HG03521 (cell line): ENCODE results near the gene ROGDI.
"Not testable (repeated sequence)": the region's sequence is repeated elsewhere in the genome, so short reads cannot be mapped to it uniquely, and the experiment has no call there.

ENCODE experiments used
- ATAC-seq: cut with Tn5 transposase; IDR thresholded peaks from one replicate; pipeline ENCODE4 v1.9.1; 2021; ENCODE audit warnings: mild to moderate bottlenecking, moderate library complexity; ENCODE audit not compliant: unreplicated experiment

The ROGDI gene

DNA sequence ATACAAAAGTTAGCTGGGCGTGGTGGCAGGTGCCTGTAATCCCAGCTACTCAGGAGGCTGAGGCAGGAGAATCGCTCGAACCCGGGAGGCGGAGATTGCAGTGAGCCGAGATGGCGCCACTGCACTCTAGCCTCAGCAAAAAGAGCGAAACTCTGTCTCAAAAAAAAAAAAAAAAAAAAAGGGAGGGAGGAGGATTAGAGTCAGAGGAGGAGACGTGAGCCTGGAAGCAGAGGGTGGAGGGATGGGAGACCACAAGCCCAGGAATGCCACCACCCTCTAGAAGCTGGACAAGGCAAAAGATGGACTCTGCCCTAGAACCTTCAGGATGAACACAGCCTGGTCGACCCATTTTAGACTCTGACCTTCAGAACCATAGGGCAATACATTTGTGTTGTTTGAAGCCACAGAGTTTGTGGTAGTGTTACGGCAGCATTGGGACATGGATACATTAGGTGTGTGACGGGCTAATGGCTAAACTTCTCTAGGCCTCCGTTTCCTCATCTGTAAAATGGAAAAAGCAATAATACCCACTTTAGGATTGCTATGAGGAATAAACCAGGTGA lies 9.4 kb downstream of the ROGDI start:
- no peak for ATAC-seq

DNA sequence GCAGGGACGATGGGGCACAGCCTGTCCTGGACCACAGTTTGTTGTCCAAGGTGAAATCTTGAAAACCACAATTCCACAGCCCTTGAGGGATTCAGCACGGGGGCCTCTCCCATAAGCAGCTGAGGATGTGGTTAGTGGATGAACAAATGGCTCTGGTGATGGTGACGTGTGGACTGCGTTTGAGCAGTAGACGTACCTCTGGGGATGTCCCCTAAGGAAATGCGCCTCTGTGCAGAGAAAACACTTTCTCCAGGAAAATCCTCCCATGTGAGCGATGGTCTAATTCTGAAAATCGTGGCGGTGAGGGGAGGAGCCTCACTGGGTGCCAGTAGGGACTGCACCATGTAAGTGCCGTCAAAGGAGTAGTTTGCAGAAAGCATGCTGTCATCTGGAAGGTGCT lies 11.6 kb downstream of the ROGDI start:
- no peak for ATAC-seq

GRCh38 chr16:4790261-4790660 lies 12.2 kb downstream of the ROGDI start:
- no peak for ATAC-seq

GRCh38 chr16:4788910-4789309 lies 13.5 kb downstream of the ROGDI start:
- no peak for ATAC-seq

DNA sequence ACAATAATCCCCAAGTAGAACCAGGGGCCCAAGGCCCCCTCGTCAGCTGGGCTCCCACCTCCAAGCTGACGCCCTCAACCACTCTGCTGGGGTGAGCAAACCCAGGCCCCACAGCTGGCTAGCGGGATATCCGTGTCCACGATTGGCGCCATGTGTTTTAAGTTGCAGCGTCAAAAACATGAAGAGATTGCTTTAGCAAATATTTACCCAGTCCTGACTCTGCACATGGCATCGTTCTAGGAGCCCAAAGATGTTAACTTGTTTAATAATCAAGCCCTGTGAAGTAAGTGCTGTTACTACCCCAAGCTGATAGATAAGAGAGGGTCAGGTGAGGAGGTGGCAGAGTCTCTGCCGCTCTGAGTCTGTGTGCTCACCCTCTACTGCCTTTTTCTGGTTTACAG lies 13.9 kb downstream of the ROGDI start:
- no peak for ATAC-seq

DNA sequence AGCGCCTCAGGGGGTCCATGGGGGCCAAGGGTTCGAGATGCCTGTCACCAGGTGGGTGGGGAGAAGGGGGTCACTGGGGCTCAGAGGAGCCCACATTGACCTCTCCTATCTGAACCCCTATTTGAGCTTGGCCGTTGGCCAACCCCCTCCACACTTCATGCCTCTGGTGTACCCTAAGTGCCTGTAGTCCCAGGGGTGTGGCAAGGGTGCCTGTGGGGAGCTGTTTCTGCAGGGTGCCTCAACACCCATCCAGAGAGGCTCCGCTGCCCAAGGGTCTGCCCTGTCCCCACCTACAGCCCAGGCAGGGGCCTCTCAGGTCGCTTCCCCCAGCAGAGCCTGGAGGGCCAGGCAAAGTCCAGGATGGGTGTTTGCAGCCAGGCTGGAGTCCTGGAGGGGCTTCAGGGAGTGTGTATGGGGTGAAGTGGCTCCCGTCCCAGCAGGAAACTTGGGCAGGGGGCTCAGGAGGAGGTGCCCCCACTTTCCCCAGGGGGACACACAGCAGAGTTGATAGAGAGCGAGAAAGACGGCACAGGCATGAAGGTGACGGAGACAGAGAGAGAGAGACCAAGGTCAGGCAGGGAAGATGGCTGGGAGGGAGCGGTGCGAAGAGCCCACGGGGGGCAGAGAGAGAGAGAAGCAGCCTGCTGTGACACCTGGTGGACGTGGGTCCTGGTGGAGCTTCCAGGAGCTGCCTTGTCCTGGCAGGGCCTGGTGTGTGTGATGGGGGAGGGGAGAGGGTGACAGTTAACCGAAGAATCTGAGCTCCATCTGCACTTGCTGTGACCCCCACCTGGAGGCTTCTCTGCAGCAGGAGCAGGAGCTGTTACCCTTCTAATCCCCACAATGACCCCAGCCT lies 14.6 kb downstream of the ROGDI start, which contains the start of gene SEPTIN12:
Gene SEPTIN12, minus strand, starts transcription at position 719 of the 856 bp plus-strand sequence. Its CDS starts 700 bp downstream, at position 19.
- ATAC-seq, result no peak

DNA sequence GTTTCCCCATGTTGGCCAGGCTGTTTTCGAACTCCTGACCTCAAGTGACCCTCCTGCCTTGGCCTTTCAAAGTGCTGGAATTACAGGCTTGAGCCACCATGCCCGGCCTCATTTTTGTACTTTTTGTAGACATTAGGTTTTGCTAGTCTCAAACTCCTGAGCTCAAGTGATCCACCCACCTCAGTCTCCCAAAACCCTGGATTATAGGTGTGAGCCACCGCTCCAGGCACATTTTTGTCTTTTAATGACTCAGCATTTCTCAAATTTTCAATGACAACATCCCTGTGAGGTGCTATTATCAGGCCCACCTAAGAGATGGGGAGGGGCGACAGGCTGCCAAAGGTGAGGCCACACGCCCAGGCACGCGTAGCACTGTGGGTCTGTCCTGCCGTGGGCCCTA lies 15.4 kb downstream of the ROGDI start:
- ATAC-seq, result no peak

- no peak for ATAC-seq
These were observed 16.5 kb downstream of the ROGDI start for GRCh38 chr16:4785758-4786433.

- ATAC-seq, result not testable (repeated sequence)
These were observed 17.9 kb downstream of the ROGDI start for GRCh38 chr16:4784444-4784987.

GRCh38 chr16:4783951-4784336 lies 18.5 kb downstream of the ROGDI start:
- ATAC-seq, result no peak

DNA sequence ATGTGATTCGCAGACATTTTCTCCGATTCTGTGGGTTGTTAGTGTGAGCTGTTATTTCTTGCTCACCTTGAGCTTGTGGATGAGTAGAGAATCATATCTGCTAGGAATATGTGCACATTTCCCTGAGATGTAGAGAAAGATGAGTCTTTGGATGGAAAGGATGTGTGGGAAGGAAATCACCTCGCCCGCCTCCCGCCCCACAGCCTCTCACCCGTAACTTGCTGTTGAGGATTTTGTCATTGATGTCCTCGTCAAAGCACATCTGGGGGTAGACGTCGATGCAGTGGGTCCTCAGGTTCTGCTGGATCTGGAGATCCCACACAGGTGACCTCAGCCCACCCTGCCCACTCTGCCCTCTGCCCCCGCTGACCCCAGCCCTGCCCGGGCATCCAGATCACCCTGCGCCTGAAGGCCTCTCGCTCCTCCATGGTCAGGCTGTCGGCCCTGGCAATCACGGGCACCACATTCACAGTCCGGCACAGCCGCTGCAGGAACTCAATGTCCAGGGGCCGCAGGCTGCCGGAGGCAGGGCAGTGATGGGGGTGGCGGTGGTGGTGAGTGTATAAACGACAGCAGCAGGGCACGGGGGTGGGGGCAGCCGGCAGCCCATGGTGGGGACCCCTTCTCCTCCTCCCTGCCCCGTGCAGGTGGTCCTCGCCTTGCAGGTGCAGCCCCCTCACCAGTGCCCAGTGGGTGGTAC lies 19.0 kb downstream of the ROGDI start:
- no peak for ATAC-seq

DNA sequence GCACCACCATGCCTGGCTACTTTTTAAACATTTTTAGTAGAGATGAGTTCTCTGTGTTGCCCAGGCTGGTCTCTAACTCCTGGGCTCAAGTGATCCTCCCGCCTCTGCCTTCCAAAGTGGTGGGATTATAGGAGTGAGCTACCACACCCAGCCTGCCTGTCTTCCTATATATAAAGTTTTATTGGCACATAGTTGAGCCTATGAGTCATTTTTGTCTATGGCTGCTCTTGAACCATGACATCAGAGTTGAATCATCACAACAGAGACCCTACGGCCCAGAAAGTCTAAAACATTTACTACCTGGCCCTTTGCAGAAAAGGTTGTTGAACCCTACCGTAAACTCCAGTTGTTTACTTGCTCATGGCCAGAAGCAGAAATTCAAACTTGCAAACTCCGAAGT lies 22.2 kb downstream of the ROGDI start:
- no peak for ATAC-seq

- no peak for ATAC-seq
These were observed 24.4 kb downstream of the ROGDI start for GRCh38 chr16:4778050-4778392.

DNA sequence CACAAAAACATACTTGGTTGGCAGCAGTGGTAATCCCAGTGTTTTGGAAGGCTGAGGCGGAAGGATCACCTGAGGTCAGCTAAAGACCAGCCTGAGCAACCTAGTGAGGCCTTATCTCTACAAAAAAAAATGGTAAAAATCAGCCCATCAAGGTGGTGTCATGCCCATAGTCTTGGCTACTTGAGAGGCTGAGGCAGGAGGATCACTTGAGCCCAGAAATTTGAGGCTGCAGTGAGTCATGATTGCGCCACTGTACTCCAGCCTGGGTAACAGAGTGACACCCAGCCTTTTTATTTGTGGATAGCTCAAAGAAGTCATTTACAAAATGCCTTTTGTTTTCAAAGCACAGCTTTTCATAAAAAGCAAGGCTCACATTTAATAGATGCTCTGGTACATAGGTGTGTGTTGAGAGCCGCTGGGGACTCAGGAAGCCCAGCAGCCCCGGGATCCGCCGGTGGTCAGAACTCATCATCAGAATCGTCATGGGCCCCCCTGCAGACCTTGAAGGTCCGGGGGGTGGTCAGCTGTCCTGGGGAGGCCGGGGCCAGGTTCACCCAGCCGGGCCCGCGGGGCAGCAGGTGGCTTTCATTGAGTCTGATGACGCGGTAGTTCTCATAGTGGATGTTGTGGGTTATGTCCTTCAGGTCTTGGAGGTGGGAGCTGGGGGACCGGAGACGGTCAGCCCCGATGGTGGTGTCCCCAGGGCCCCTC lies 24.9 kb downstream of the ROGDI start:
- ATAC-seq, result no peak

DNA sequence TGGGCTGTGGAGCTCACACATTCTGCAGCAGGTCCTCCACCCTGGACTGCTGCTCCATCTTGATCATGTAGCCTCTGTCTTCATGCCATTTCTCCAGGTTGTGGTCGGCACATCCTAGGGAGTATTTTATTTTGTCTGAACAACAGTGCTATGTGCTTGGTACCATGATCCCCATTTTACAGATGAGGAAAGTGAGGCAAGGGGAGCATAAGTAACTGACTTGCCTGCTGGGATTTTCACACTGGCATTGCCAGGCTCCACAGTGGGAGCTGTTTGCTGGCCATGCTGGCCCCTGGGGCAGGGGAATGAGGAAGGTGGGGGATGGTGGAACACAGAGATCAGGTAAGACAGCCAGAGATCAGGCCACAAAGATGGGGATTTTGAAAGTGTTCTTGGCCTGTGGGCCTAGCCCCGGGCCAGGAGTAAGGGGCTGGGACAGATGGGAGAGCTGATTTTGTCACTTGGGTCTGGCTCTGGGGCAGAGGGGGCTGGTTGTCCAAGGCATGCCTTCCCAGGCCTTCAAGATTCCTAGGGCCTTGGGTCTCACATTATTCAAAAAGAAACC lies 26.2 kb downstream of the ROGDI start:
- no peak for ATAC-seq

DNA sequence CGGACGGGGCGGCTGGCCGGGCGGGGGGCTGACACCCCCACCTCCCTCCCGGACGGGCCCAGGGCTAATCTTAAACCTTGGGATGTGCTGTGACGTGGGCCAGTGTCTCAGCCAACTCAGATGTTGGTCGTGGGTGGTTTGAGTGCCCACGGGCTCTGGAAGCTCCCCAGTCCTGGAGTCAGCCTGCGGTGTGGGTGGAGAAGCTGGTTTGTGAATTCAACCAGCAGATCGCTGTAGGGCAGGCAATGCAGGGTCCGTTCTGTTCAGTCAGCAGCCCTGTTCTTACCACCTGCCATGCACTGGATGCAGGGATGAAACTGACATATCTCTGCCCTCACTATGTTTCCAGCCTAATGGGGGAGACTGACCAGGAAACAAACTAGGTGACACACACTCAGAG lies 27.4 kb downstream of the ROGDI start:
- ATAC-seq, result no peak

- no peak for ATAC-seq
These were observed 30.1 kb downstream of the ROGDI start for GRCh38 chr16:4772351-4772750.

DNA sequence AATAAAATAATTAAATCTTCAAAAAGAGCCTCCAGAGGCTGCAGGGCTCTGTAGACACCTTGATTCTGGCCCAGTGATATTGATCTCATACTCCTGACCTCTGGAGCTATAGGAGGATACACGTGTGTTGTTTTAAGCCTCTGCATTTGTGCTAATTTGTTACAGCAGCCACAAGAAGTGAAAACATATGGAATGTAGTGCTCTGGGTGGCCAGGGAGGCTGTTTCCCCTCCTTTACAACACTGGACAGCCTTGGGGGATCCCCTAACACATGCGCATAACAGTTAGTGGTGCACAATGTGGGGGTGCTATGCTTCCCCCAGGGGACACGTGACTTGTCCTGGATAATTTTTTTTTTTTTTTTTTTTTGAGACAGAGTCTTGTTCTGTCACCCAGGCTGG lies 30.8 kb downstream of the ROGDI start:
- no peak for ATAC-seq

DNA sequence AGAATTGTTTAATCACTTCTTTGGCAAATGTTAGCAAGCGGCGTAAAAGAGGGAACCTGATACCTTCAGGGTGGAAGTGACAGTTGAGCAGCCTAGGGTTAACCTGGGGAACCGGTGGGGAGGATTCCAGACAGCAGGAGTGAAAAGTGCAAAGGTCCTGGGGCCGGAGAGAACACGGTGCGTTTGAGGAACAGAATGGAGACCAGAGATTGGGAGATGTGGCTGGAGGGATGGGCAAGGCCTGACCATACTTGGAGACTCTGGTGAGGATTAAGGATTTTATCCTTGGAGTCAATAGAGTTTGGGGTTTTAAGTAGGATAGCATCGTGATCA lies 33.2 kb downstream of the ROGDI start:
- ATAC-seq, result no peak

DNA sequence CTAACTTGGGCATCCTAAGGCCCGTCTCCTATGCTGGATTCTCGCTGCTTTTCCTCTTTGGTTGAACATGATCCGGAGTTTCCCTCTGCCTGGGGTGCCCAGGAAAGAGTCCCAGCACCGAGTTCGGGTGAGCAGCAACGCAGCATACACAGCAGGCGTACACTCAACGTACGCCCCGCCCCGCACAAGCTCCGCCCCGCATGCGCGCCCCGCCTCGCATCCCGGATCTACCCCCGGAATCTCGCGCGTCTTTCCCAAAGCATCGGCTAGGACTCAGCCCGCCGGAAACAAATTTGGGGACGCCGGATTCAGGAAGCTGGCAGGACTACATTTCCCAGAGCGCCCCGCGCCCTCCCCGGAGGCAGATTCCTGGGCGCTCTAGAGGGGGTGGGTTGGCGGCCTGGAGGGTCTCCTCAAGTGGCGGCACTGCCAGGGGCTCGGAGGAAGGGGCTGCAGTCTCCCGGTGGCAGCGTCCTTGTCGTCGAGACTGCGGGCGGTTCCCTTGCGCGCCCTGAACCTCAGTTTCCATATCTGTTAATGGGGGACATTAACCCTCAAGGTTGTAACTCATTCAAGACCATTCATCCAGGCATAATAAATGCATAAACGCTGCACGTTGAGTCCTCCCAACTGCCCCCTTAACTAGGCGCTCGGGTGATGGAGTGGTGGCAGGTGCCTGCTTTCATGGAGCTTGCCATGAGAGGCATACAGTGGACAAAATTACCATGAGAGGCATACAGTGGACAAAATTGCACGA lies 33.7 kb downstream of the ROGDI start:
- peak; percentile 58 for ATAC-seq
